ENCODE results near the gene CRY2. TPM values are rescaled to one million over a fixed set of nuclear protein-coding genes. Genes with fewer than 3 reads are reported as not detected.

Gene CRY2
- total and polyA plus RNA-seq, 8 donors = 15.3 to 29.4 (median 20.7) TPM

- Histone ChIP-seq H3K36me3 (peaks cover 0 to 34% (median 14%) of the 10 kb centered on the region in 3 donors), H3K4me3 (no peak overlapping the region), H3K27ac (peak overlapping the region; percentile 68 to 85 (median 75)), H3K27me3 (no peaks in the 10 kb centered on the region), H3K9me3 (no peaks in the 10 kb centered on the region), H3K4me1 (peaks cover 34 to 49% (median 36%) of the 10 kb centered on the region in 3 donors)
- intact Hi-C loops (cut with DNase I) = no loop called here
- no peak for FAIRE-seq
- no peak for DNase-seq
- WGBS, 2 donors = 64 to 67% methylated on average over 5 of the region's 5 CpGs
- TF ChIP-seq CTCF (IDR thresholded peaks at IDR 0.05) = no peak
- no peak for ATAC-seq
These were observed 11.6 kb downstream of the CRY2 start for GRCh38 chr11:45858751-45859398.

- no peak for TF ChIP-seq CTCF (IDR thresholded peaks at IDR 0.05)
- peak; percentile 47 for FAIRE-seq
- peak; percentile 92 to 98 (median 94) for DNase-seq
- Histone ChIP-seq H3K9me3 (no peaks in the 10 kb centered on the region), H3K27me3 (no peaks in the 10 kb centered on the region), H3K27ac (peak overlapping the region; percentile 68 to 85 (median 75)), H3K36me3 (peaks cover 0 to 42% (median 17%) of the 10 kb centered on the region in 3 donors), H3K4me1 (peaks cover 34 to 49% (median 36%) of the 10 kb centered on the region in 3 donors), H3K4me3 (no peak overlapping the region)
- WGBS, 2 donors = 15 to 19% methylated on average over 12 of the region's 12 CpGs
- intact Hi-C loops (cut with DNase I) = loop anchor here in 1 of 3 donors (10.0 kb wide), 1 partner anchor 55 kb away; the partner anchor contains the start of gene PEX16
- peak; percentile 79 to 89 (median 85) for ATAC-seq
These were observed 12.4 kb downstream of the CRY2 start for GRCh38 chr11:45859661-45860140.

GRCh38 chr11:45860348-45860747 lies 13.1 kb downstream of the CRY2 start:
- Histone ChIP-seq H3K27ac (peak overlapping the region in 2 of 4 donors; percentile 68 to 75), H3K9me3 (no peaks in the 10 kb centered on the region), H3K36me3 (peaks cover 0 to 47% (median 17%) of the 10 kb centered on the region in 3 donors), H3K4me3 (no peak overlapping the region), H3K27me3 (no peaks in the 10 kb centered on the region), H3K4me1 (peaks cover 34 to 47% (median 34%) of the 10 kb centered on the region in 3 donors)
- ATAC-seq (no peak), FAIRE-seq (no peak), DNase-seq (no peak)
- no peak for TF ChIP-seq CTCF (IDR thresholded peaks at IDR 0.05)
- WGBS, 2 donors = 85 to 89% methylated on average over 5 of the region's 5 CpGs
- intact Hi-C loops (cut with DNase I) = loop anchor here in 1 of 3 donors (10.0 kb wide), 1 partner anchor 54 kb away; the partner anchor contains the start of gene PEX16

GRCh38 chr11:45860764-45861510 lies 13.7 kb downstream of the CRY2 start:
- Histone ChIP-seq H3K36me3 (peaks cover 0 to 53% (median 17%) of the 10 kb centered on the region in 3 donors), H3K4me3 (no peak overlapping the region), H3K9me3 (no peaks in the 10 kb centered on the region), H3K27me3 (no peaks in the 10 kb centered on the region), H3K4me1 (peaks cover 31 to 41% (median 32%) of the 10 kb centered on the region in 3 donors), H3K27ac (no peak overlapping the region)
- DNase-seq = peak in 1 of 6 donors; percentile 4
- FAIRE-seq = no peak
- no peak for ATAC-seq
- intact Hi-C loops (cut with DNase I) = loop anchor here in 1 of 3 donors (10.0 kb wide), 1 partner anchor 54 kb away; the partner anchor contains the start of gene PEX16
- no peak for TF ChIP-seq CTCF (IDR thresholded peaks at IDR 0.05)
- 90% methylated on average over 10 of the region's 10 CpGs for WGBS, 2 donors

Measured in pancreas (tissue), 10 donors.